ENCODE results near the gene NTRK2.

NTRK2 gene

GRCh38 chr9:84928419-84928818 is 258.9 kb downstream of the NTRK2 start:
- no peak for DNase-seq
- CTCF ChIA-PET = no interaction called here
- Mint-ChIP-seq H3K4me1 (no peaks in the 10 kb centered on the region), H3K36me3 (no peaks in the 10 kb centered on the region), H3K27ac (no peak overlapping the region), H3K4me3 (no peak overlapping the region), H3K9me3 (no peaks in the 10 kb centered on the region), H3K27me3 (no peaks in the 10 kb centered on the region)

GRCh38 chr9:84929068-84929467 is 259.5 kb downstream of the NTRK2 start:
- Mint-ChIP-seq H3K27me3 (no peaks in the 10 kb centered on the region), H3K4me3 (no peak overlapping the region), H3K9me3 (no peaks in the 10 kb centered on the region), H3K36me3 (no peaks in the 10 kb centered on the region), H3K27ac (no peak overlapping the region), H3K4me1 (no peaks in the 10 kb centered on the region)
- DNase-seq = no peak
- CTCF ChIA-PET = no interaction called here

DNA sequence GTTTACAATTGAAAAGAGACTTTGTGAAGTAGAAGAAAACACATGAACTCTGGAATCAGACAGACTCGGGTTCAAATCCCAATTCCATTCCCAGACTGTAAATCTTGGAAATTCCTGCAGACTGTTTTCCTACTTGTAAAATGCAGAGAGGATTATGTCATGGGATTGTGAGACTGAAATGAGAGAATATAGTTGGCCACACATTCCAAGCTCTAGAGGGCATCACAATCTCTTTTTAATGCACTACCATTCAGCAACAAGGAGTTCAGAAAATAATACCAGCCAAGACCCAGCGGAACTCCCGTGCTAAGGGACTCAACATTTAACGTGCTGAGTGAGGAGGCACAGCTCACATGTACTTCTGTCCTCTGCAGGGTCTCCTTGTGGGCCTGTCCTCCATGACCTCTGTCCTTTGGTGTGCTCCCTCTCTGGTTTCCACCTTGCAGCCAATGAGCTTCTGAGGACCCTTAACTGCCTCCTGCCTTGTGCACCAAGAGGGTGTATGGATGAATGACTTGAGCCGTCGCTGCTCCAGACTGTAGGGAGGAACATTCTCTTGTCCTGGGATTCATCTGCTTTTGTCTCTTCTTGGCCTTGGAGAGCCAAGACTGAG is 263.5 kb downstream of the NTRK2 start:
- CTCF ChIA-PET = no interaction called here
- no peaks in the 10 kb centered on the region for H3K27me3 Mint-ChIP-seq
- no peak overlapping the region for H3K4me3 Mint-ChIP-seq
- no peak overlapping the region for H3K27ac Mint-ChIP-seq
- DNase-seq = no peak
- no peaks in the 10 kb centered on the region for H3K4me1 Mint-ChIP-seq
- no peaks in the 10 kb centered on the region for H3K9me3 Mint-ChIP-seq
- no peaks in the 10 kb centered on the region for H3K36me3 Mint-ChIP-seq

DNA sequence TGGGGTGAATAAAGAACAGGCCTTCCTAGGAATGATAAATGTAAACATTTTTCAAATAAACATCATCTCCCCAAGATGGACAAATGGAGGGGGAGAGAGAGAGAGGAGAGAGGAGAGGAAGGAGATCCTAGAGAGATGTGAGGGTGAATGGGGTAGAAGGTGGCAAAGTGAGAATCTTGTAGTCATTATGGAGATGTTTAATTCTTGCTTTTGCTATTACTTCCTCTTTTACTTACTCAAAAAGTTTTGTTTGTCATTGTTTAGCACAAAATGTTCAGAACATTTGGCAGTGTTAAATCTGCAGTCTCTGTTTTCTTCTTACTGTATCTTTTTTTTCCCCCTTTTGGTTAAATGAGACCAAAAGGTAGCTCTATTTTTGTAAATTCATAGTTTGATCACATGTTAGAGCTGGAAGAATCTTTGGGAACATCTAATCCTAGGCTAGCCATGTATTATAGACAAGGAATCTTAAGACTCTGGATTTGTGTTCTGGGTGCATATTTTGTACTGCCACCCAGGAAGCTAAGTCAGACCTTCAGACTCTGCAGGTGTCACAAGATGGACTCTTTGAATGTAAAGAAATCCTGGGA is 266.1 kb downstream of the NTRK2 start:
- H3K4me3 Mint-ChIP-seq = no peak overlapping the region
- DNase-seq = no peak
- no peak overlapping the region for H3K27ac Mint-ChIP-seq
- H3K27me3 Mint-ChIP-seq = no peaks in the 10 kb centered on the region
- CTCF ChIA-PET = no interaction called here
- no peaks in the 10 kb centered on the region for H3K9me3 Mint-ChIP-seq
- H3K36me3 Mint-ChIP-seq = no peaks in the 10 kb centered on the region
- H3K4me1 Mint-ChIP-seq = no peaks in the 10 kb centered on the region

DNA sequence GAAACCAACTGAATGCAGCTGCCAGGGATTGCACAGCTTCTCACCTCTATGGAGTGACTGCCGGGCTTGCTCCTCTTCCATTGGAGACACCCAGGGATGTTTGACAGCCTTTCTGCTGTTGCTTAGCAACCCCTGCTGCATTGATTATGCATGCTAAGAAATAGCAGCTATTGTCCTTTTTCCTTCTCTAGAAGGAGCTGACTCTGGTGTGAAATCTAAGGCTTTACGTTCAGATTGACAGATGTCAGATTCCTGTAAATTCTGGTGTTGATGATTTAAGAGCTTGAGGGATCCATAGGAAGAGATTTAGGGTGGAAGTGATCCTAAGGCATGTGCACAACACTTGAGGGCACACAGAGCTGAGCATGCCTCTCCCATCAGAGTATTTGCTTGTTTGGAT is 267.7 kb downstream of the NTRK2 start:
- Mint-ChIP-seq H3K36me3 (no peaks in the 10 kb centered on the region), H3K27ac (no peak overlapping the region), H3K9me3 (no peaks in the 10 kb centered on the region), H3K27me3 (no peaks in the 10 kb centered on the region), H3K4me1 (no peaks in the 10 kb centered on the region), H3K4me3 (no peak overlapping the region)
- no peak for DNase-seq
- CTCF ChIA-PET = no interaction called here

DNA sequence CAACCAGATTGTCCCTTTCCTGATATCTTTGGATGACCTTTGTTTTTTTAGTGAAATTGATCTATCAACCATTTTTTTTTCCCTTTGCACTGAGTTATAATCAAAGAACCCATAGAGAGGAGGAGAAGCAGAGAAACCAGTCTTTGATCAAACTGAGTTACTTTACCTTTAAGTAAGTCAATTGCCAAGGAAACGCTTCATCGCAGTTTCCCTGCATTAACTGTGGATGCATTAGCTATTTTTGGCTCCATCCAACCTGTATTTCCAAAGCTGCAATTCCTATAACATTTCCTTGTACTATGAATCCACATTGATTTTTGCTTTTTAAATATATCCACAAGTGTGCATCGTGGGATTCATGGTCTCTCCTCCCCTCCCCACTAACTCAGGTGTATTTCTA is 268.1 kb downstream of the NTRK2 start:
- no peaks in the 10 kb centered on the region for H3K9me3 Mint-ChIP-seq
- H3K27ac Mint-ChIP-seq = no peak overlapping the region
- CTCF ChIA-PET = no interaction called here
- H3K27me3 Mint-ChIP-seq = no peaks in the 10 kb centered on the region
- H3K4me1 Mint-ChIP-seq = no peaks in the 10 kb centered on the region
- DNase-seq = no peak
- H3K36me3 Mint-ChIP-seq = no peaks in the 10 kb centered on the region
- H3K4me3 Mint-ChIP-seq = no peak overlapping the region

GRCh38 chr9:84939774-84940173 is 270.2 kb downstream of the NTRK2 start:
- no peaks in the 10 kb centered on the region for H3K36me3 Mint-ChIP-seq
- no peaks in the 10 kb centered on the region for H3K27me3 Mint-ChIP-seq
- no peaks in the 10 kb centered on the region for H3K4me1 Mint-ChIP-seq
- H3K27ac Mint-ChIP-seq = no peak overlapping the region
- H3K9me3 Mint-ChIP-seq = no peaks in the 10 kb centered on the region
- no peak for DNase-seq
- no peak overlapping the region for H3K4me3 Mint-ChIP-seq
- CTCF ChIA-PET = no interaction called here

DNA sequence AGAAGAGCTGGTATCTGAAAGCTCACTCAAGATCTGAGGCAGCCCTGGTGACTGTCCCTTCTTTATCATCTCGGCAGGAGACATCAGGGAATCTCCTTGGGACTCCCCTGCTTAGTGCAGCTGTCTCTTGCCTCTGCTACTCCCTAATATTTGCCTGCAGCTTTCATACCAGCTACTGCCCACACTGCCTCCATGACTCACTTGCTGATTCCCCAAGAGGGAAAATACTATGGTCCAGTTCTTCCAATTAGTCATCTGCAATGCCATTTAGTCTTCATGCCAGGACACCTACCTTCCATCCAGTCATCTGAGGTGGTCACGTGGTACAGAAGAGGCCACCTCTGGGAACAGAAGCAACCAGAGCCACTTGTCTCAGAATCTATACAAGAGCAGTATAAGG is 270.8 kb downstream of the NTRK2 start:
- CTCF ChIA-PET = no interaction called here
- Mint-ChIP-seq H3K27me3 (no peaks in the 10 kb centered on the region), H3K4me3 (no peak overlapping the region), H3K4me1 (no peaks in the 10 kb centered on the region), H3K27ac (no peak overlapping the region), H3K9me3 (no peaks in the 10 kb centered on the region), H3K36me3 (no peaks in the 10 kb centered on the region)
- no peak for DNase-seq

- H3K4me3 Mint-ChIP-seq = no peak overlapping the region
- no peak overlapping the region for H3K27ac Mint-ChIP-seq
- DNase-seq = no peak
- H3K9me3 Mint-ChIP-seq = no peaks in the 10 kb centered on the region
- H3K36me3 Mint-ChIP-seq = no peaks in the 10 kb centered on the region
- H3K27me3 Mint-ChIP-seq = no peaks in the 10 kb centered on the region
- H3K4me1 Mint-ChIP-seq = no peaks in the 10 kb centered on the region
- CTCF ChIA-PET = no interaction called here
These were observed 272.3 kb downstream of the NTRK2 start for GRCh38 chr9:84941792-84942191.

GRCh38 chr9:84943482-84944050 is 274.0 kb downstream of the NTRK2 start:
- Mint-ChIP-seq H3K4me3 (no peak overlapping the region), H3K27ac (no peak overlapping the region), H3K36me3 (no peaks in the 10 kb centered on the region), H3K4me1 (no peaks in the 10 kb centered on the region), H3K27me3 (no peaks in the 10 kb centered on the region), H3K9me3 (no peaks in the 10 kb centered on the region)
- no peak for DNase-seq
- CTCF ChIA-PET = no interaction called here

GRCh38 chr9:84945878-84946538 is 276.5 kb downstream of the NTRK2 start:
- Mint-ChIP-seq H3K36me3 (no peaks in the 10 kb centered on the region), H3K27ac (no peak overlapping the region), H3K27me3 (no peaks in the 10 kb centered on the region), H3K4me1 (no peaks in the 10 kb centered on the region), H3K4me3 (no peak overlapping the region), H3K9me3 (no peaks in the 10 kb centered on the region)
- DNase-seq = no peak
- CTCF ChIA-PET = no interaction called here

DNA sequence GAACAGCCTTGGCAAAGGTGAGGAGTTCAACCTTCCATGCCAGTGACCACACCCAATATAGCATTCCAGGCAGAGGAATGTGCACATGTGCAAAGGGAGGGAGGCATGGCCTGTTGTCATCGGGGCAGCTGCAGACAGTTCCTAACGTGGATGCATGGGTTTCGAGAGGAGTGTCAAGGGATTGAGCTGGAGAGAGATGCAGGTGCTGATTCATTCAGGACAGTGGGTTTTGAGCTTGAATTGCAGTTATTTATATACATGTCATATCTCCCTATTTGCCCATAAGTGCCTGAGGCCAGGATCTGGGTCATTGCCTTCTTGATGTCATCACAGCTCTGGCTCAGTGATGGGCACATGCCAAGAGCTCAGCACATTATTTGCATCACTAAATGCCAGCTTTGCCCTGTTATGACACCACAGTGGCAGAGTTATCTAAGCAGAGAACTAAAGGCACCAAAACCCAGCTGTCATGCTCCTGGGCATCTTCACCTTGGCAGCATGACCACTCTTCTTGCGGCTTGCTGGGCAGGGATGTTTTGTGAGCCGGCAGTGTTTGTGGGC is 278.0 kb downstream of the NTRK2 start:
- no peak overlapping the region for H3K4me3 Mint-ChIP-seq
- H3K4me1 Mint-ChIP-seq = no peaks in the 10 kb centered on the region
- H3K36me3 Mint-ChIP-seq = no peaks in the 10 kb centered on the region
- no peaks in the 10 kb centered on the region for H3K27me3 Mint-ChIP-seq
- no peak overlapping the region for H3K27ac Mint-ChIP-seq
- no peaks in the 10 kb centered on the region for H3K9me3 Mint-ChIP-seq
- CTCF ChIA-PET = no interaction called here
- no peak for DNase-seq

DNA sequence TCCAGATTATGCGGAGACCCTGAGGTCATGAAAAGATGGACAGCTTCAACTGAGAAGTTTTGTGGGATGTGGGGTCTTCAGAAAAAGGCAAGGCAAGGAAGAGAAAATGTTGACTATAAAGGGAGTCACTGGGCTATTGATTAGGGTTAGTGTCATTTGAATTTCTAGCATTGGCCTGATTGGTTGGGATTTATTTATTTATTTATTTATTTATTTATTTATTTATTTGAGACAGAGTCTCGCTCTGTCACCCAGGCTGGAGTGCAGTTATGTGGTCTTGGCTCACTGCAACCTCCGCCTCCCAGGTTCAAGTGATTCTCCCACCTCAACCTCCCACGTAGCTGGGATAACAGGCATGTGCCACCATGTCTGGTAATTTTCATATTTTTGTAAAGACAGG is 279.7 kb downstream of the NTRK2 start:
- no peak overlapping the region for H3K27ac Mint-ChIP-seq
- no peaks in the 10 kb centered on the region for H3K9me3 Mint-ChIP-seq
- H3K36me3 Mint-ChIP-seq = no peaks in the 10 kb centered on the region
- no peak overlapping the region for H3K4me3 Mint-ChIP-seq
- peaks cover 8% of the 10 kb centered on the region for H3K27me3 Mint-ChIP-seq
- H3K4me1 Mint-ChIP-seq = no peaks in the 10 kb centered on the region
- no peak for DNase-seq
- CTCF ChIA-PET = interaction anchor here (1.0 to 1.2 kb wide), 2 partner anchors 17 to 252 kb away, joined by 3 to 4 read pairs; no protein-coding TSS in a partner anchor

DNA sequence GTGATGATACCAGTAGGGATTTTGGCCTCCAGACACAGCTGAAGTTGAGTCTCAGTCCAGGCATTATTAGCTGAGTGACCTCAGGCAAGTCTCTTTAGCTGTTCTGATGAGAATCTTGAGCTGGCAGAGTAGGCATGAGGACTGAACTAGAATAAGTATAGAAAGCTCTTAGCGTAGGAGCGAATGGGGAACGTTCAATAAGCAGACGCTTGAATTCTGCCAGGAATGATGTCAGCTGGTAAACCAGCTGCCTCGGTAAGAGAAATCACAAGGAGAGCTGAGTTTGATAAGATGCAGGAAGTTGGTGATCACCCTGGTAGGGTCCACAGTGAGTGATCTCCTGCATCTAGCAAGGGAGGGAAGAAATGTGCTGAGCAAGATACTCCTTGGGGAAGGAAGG is 280.4 kb downstream of the NTRK2 start:
- no peak overlapping the region for H3K27ac Mint-ChIP-seq
- no peaks in the 10 kb centered on the region for H3K4me1 Mint-ChIP-seq
- peaks cover 8% of the 10 kb centered on the region for H3K27me3 Mint-ChIP-seq
- DNase-seq = no peak
- no peaks in the 10 kb centered on the region for H3K36me3 Mint-ChIP-seq
- CTCF ChIA-PET = interaction anchor here (1.0 to 1.2 kb wide), 2 partner anchors 16 to 252 kb away, joined by 3 to 4 read pairs; no protein-coding TSS in a partner anchor
- no peaks in the 10 kb centered on the region for H3K9me3 Mint-ChIP-seq
- no peak overlapping the region for H3K4me3 Mint-ChIP-seq

Data from activated naive CD4-positive, alpha-beta T cell treated with anti-CD3 and anti-CD28 coated beads, Interleukin-2, amount 10 ng/mL, durations not matched to agents 7 days and 5 days (primary cell).